Measurements from ENCODE around the gene AFG3L2.

The AFG3L2 gene

DNA sequence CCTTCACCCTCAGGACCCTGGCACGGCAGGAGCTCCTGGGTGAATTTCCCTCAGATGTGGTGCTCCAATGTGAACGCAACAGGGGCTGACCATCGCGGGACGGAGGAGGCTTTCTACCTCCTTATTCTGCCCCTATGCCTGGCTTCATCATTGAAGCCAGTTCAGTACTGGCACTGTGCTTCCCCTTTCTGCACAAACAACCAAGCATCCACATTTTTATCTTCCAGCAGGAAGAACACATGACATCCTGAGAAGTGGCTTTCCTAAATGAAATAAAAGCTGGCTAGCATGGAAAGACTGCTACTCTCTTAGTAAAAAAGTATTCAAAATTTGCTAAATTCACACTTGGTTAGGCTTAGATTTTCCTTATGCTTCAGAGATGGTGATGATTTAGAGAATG, 24.8 kb downstream of the AFG3L2 start:
- no peak for DNase-seq

DNA sequence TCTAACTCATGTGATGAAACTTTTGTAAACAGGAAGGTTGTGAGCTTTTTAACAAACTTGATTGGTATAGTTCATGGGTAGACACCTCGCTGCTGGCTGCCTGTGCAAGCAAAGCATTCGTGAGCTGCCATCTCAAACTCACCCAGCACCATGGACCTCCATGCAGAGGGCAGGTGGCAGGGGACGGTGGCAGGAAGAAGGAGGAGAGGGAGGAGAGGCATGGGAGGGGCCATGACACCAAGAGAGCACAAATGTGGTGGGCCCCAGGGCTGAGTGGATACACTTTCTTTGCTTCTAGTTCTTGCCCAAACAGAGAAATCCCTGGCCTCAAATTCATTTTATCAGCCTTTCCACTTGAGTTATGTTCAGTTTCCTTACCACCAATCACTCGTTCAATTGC, 29.1 kb downstream of the AFG3L2 start:
- DNase-seq, result no peak

DNA sequence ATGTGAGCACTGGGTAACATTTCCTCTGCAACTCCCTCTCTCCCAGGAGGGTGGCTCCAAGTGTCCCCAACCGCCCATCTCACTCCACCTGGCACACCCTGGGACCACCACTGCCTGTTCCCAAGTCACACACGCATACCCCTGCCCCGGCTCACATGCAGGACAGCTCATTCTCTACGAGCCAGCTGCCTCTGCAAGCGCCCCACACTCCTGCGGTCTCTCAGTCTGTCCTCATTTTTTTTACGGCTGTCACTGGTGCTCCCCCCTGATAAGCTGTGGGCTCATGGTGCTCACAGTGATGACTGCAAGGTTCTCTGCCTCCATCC, 30.8 kb downstream of the AFG3L2 start:
- no peak for DNase-seq

DNA sequence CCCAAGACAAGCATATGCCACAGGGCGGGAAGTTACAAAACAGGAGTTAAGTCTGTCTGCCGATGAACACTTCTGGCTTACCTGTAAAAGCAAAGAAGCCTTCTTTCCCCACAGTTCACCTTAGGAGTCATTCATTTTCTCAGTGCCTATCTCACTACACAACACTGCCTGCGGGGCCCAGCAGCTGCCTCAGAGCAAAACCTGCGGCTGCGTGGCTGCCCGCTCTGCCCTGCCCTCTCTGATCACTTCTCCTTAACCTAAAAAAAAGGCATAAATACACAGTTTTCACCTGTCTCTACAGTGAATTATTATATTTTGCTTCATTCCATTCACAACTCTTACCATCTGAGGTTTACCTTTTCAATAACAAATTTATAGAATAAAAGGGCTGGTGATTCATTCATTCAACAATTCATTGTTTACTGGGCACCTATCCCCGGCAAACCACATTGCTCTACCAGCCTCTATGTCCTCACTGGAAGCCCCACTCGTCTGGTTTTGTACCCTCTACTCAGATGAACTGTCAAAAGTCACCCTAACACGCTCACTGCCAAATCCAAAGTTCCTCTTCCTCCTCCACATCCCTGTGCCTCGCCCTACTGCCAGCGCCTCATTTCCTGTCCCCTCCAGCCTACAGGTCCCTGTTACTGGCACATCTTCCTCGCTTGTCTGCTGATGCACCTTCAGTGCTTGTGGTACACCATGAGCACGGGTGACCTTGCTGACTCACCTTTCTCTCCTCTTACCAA, 31.4 kb downstream of the AFG3L2 start:
- DNase-seq, result no peak

DNA sequence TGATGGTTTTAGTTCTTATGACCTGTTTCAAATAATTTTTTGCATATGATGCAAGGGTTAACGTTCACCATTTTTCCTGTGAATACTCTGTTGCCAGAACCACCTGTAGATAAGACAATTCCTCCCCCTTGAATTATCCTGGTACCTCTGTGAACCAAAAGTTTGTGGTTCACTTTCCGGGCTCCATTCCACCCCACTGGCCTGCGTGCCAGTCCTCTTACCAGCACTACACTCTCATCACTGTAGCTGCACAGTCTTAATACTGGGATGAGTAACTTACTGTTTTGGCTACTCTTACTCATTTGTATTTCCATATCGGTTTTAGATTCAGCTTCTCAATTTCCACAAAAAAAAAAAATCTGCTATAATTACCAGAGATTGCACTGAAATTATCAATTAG, 34.4 kb downstream of the AFG3L2 start:
- DNase-seq, result no peak

DNA sequence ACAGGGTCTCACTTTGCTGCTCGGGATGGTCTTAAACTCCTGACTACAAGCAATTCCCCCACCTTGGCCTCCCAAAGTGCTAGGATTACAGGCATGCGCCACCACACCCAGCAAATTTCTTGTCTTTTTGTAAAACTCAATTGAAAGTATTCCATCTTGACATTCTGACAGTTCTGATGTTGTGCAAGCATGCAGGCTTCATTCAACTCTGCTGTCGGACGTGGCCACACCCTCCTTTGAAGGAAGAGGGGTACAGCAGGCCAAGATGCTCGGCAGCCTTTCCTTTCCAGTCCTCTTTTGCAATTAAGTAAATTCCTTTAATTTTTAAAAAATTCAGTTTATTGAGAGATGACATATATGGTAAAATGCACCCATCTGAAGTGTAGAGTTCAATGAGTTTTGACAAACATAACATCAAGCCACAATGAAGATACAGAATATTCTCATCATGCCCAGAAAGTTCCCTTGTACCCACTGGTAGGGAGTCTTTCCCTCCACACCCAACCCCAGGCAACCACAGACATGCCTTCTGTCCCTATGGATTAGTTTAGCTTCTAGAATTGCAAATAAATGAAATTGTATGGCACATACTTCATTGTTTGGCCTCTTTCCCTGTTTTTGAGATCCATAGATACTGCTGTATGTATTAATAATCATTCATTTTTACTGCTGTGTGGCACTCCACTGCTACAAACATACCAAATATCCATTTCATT, 35.9 kb downstream of the AFG3L2 start:
- no peak for DNase-seq

DNA sequence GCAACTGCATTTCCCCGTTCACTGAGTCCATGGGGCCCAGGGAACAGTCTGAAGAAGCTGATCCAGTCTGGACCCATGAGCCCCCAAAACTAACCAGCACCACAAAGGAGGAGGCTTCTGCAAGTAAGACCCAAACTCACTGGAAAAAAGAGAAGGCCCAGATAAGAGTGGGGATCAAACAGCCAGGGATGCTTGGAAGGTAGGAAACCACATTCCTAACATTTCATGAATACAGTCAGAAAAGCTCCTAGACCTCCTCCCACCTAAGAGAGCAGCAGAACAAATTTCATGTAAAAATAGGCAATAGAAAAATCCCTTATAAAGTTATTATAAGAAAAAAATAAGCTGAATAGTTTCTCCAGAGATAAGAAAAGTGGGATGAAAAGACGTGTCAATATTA, 38.6 kb downstream of the AFG3L2 start:
- DNase-seq, result no peak

DNA sequence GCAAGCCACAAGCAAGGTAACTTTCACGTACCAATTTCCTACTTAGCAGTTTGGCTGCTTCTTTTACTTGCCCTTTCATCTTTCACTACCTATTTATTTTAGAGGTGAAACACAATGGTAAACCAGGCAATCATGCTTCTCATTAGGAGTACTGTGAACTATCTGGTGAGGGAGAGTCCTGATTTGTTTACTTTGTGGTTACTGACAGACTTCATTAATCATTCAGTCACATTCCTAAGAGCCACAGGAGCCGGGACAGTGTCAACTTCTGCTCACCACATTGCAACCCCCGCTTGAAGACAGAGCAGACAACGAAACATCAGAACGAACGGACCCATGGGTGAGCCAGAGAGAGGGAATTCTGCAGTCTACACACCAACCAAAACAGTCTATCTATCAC, 40.1 kb downstream of the AFG3L2 start:
- no peak for DNase-seq

DNA sequence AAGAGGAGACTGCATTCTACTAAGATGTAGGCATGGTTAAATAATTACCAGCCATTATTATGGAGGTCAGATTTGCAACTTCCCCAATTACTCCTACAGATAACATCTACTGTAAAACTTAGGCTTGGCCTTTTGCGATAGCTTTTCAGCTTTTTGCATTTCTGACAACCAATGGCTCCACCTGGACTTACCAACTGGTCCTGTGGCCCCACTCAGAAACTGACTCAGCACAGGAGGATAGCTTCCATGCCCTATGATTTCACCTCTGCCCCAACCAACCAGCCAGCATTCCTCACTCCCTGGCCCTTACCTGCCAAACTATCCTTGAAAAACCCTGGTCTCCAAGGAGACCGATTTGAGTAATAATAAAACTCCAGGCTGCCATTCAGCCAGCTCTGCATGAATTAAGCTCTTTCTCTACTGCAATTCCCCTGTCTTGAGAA, 40.8 kb downstream of the AFG3L2 start:
- no peak for DNase-seq

DNA sequence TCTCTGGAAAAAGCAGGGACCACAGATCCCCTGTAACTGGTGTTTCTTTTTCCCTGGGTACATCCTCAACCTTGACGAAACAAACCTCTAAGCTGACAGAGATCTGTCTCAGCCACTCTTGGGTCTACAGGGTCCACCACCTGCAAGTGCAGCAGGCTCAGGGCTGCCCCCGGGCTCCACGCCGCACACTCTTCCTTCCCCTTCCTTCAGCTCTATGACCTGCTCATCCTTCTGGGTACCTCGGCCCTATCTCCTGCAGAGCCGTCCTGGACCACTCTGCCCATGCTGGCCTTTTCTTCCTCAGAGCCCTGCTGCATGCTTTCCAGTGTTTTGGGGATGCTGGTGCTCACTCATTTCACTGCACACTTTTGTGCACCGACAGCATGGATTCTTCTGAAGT, 41.5 kb downstream of the AFG3L2 start:
- no peak for DNase-seq

DNA sequence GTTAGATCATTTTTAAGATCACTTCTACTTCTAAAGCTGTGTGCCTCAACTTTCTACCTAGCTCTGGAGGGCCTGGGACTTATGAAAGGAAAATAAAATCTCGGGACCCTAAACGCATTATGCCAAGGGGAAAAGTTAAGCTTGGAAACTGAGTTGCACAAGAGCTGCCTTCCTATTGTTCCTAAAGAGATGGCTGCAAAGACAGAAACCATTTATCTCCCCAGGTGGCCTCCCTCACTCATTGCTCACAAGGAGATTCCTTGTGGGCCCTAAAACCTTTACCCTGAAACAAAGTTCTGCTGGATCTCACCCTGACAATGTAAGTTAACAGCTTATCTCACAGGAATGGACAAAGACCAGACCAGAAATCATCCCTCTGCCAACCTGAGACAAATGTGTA, 42.2 kb downstream of the AFG3L2 start:
- no peak for DNase-seq

DNA sequence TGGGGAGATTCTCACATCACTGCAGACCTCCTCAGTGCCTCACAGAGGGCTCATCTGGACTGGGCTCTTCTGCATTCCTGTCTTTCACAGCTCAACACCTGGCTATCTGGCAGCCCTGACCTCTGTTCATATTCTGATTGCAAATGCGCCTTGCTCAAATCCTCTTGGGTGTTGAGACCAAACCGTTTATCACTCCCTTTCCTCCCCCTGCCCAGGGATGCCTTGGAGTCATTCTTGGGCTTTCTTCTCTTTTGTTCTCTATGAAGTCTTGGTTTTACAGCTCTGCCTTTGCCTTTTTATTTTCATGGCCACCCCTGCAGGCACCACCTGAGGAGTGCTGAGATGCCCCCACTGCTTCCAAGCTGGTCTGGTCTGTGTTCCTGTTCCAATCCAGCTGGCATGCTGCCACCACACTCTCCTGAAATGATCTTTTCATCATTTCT, 42.6 kb downstream of the AFG3L2 start:
- DNase-seq, result no peak

DNA sequence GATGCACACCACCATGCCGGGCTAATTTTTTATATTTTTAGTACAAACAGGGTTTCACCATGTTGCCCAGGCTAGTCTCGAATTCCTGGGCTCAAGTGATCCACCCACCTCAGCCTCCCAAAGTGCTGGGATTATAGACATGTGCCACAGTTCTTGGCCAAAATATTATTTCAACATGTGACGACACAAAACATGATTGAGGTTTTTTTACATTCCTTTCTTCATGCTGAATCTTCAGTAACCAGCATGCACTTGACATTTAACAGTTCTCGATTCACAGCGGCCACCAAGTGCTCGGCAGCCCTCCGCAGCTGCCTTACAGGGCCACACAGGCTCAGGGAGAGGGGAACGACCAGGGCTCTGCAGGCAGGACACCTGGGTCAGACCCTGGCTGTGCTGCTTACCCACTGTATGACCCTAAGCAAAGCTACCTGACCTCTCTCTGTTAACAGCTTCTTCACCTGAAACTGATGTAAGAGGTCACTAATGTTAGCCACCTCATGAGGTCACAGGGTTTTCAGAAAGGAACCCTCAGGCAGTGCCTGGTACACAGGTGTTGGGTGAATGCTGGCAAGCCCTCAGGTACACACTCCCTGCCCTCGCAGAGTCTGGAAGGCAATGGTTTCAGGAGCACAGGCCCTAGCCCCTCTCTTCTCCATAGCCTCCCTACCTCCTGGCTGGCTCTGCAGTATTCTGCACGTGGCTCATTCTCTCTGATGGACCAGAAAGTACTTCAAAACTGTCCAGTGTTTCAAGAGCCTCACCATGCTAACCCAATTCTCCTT, 43.3 kb downstream of the AFG3L2 start:
- DNase-seq, result no peak

DNA sequence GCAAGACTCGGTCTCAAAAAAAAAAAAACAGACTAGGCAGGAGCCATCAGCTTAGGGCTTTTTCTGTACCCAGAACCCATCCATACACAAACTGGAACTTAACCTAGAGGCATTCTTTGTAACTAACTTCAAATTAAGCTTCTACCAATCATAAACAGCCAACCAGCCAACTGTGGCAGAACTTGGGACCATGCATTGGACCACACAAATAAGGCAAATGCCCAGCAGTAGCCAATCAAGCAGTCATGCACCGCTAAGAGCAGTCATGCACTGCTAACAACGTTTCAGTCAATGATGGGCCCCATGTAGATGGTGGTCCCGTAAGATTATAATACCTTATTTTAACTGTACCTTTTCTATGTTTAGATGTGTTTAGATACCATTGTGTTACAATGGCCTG, 46.3 kb downstream of the AFG3L2 start:
- no peak for DNase-seq

DNA sequence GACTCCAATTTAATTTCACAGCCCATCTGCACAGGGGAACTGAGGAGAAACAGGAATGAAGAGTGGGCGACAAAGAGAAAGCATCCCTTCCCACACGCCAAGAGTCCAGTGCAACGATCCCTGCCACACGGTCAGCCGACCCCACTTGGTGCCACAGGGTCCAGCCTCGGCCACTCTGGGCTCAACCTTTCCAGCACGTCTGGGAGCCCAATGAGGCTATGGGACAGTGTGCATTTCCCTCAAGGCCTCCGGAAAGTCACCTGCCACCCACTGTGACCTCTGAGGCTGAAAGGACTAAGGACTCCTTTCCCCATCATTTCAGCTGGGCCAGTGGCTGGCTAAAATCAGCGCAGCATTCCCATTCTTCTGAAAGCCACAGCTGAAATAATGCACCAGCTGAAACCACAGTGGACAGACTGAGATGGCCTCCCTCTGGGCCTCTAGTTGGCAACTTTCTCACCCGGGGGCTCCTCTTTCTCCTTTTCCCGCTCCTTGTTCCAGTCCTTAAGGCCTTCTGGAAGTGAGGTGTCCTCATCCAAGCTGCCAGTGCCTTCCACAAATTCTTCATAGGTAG, 47.8 kb downstream of the AFG3L2 start:
- DNase-seq, result no peak

DNA sequence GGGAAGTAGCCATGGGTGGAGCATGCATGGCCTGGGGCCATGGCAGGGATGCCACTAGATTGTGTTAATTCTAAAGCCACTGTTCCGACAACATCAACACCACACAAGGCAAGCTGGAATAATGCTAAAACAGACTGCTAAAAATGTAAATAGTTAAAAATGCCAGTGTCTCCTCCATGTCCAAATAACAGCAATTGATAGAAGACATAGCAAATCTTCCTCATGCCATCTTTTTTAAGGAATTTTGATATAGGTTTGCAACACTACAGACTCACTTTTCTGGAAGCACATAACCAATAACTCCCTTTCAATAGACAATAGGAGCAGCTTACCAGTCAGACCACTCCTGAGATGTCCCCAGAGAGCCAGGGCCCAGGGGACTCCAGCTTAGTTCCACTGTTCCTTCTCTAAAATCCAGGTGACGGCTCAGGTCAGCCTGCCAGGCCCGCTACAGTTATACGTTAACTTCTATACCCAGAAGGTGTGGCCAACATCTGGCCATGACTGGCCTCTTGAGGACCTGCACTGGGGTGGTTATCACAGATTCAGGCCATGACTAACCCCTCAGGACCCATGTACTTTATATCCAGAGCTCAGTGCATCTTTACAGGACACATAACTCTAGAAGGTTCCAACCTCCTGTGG, 48.7 kb downstream of the AFG3L2 start:
- no peak for DNase-seq

DNA sequence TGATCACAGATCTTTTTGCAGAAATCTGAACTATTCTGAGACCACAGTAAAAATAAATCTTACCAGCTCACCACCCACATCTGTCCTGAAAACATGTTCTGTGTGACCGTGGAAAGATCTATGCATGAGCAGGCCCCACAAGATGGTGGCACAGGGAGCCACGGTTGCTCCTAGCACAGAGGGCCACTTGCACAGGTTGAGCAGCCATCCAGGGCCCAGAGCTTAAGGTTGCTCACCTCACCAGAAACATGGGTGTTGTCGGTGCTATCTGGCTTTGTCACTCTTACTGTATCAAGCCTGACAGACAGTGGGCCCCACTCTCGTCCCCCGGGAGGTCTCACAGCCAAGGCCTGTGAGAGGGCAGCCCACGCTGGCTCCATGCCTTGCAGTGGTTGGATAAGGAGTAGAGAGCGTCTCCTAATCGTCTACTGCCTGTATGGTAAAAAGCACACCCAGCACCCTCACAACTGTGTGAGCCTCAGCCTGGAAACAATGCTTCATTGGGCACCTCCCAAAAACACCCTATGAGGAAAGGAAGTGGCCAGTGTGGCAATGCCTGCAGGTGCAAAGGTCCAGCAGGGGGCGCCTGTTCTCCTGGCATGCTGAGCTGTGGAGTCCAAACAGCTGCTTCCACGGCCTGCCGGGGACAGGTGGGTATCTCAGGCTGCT, 49.4 kb downstream of the AFG3L2 start:
- peak; percentile 64 for DNase-seq

DNA sequence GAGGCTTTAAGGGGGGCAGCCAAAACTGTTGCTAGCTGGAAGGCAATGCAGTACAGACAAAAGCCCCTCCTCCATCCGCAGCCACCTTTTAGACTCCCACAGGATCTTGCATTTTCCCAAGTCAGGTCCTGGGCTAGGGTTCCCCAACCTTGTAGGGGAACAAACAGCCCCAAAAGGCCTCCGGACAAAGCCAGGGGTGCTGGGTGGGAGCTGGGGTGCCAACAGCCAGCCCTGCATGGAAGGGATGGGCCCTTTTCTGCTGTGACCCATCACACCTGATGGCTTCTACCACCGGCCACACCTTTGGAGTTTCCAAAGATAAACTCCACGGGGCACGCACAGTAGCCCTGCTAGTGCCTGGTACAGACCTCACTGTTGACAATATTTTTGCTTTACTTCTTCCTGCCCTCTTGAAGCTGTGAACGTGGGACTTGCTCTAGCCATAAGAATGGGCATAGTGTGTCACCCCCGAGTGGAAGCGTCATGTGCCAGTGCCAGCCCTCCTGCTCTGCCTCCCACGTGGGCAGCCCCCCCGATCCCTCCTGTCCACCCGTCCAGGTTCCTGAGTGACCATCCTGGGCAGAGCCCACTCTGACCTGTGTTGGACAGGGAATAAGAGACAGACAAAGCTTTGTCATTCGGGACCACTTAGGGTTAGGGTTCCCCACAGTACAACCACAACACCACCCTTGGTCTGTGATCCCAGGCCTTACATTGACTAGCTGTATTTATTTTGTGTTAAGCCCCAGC, 50.1 kb downstream of the AFG3L2 start:
- no peak for DNase-seq

DNA sequence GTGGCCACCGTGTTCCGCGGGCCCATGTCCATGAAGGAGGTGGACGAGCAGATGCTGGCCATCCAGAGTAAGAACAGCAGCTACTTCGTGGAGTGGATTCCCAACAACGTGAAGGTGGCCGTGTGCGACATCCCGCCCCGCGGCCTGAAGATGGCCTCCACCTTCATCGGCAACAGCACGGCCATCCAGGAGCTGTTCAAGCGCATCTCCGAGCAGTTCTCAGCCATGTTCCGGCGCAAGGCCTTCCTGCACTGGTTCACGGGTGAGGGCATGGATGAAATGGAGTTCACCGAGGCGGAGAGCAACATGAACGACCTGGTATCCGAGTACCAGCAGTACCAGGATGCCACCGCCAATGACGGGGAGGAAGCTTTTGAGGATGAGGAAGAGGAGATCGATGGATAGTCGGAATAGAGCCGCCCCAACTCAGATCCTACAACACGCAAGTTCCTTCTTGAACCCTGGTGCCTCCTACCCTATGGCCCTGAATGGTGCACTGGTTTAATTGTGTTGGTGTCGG, 51.2 kb downstream of the AFG3L2 start:
- no peak for DNase-seq

DNA sequence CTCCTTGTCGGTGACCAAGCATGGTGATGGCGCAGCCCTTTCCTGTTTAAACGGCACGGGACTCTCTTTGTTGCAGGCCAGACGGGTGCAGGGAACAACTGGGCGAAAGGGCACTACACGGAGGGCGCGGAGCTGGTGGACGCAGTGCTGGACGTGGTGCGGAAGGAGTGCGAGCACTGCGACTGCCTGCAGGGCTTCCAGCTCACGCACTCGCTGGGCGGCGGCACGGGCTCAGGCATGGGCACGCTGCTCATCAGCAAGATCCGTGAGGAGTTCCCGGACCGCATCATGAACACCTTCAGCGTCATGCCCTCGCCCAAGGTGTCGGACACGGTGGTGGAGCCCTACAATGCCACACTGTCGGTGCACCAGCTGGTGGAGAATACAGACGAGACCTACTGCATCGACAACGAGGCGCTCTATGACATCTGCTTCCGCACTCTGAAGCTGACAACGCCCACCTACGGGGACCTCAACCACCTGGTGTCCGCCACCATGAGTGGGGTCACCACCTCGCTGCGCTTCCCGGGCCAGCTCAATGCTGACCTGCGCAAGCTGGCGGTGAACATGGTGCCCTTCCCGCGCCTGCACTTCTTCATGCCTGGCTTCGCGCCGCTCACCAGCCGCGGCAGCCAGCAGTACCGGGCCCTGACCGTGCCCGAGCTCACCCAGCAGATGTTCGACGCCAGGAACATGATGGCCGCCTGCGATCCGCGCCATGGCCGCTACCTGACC, 51.9 kb downstream of the AFG3L2 start:
- DNase-seq, result no peak

DNA sequence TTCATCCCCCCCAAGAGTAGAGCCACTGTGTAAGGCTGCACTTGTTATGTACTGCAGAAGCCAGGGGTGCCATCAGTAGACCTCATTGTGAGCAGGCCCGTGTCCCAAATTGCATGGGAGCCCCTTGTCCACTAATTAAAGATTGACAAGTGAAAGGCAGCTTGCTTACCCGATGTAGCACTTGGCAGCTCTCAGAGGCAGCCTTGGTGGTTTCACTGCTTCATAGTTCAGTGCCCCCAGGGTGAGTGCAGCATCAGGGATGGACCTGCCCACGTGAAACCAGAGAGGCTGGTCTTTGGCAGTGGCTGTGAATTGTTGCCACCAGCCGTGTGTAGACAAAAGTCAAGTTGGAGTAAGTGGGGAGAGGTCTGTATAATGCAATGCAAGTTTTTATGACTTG, 55.7 kb downstream of the AFG3L2 start:
- DNase-seq, result no peak
